Activated CD4-positive, alpha-beta T cell treated with anti-CD3 and anti-CD28 coated beads, Interleukin-2, amount 50 U/mL, for 48 hours (primary cell): ENCODE measurements around the gene MTMR3.
A peak's percentile ranks its signal among the peaks of the same experiment; 100 is the strongest.
"Not testable (repeated sequence)": the region's sequence is repeated elsewhere in the genome, so short reads cannot be mapped to it uniquely, and the experiment has no call there.

Source experiments
- DNase-seq, 2 experiments: peaks; one replicate each; pipeline ENCODE4 v3.0.0-alpha.2; 2020

Gene MTMR3

DNA sequence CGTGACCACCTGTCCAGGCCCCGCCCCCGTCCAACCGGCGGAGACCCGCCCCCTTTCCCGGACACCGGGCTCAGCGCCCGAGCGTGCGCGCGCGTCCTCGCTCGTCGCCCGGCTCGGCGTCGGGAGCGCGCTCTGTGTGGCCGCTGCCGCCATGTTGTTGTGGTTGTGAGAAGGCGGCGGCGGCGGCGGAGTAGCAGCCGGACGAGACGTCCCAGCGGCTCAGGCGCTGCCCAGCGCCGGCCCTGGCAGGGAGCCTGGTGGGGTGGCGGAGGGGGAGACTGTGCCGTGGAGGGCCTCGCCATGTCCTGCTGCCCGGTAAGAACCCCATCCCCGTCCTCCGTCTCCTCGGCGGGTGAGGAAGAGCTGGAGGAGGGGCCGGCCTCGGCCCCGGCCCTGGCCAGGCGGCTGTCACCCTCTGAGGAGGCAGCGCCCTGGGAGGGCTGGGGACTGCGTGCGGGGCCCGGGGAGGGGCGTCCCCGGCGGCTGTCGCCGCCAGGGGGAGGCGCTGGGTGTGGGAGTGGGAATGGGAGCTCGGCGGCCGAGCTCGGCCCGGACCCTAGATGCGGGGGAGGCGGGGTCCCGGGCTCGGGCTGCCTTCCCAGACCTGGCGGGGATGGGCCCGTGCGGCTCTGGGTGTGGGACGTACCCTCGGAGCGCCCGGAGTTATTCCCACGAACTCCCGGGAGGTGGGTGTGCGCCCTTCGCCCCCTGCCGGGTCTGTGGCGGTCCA is at the start of gene MTMR3:
TSS of gene MTMR3 (plus strand) at position 130 of the 730 bp plus-strand sequence. CDS start 87,886 bp downstream, outside the sequence.
- DNase-seq, result peak; percentile 95 to 96

DNA sequence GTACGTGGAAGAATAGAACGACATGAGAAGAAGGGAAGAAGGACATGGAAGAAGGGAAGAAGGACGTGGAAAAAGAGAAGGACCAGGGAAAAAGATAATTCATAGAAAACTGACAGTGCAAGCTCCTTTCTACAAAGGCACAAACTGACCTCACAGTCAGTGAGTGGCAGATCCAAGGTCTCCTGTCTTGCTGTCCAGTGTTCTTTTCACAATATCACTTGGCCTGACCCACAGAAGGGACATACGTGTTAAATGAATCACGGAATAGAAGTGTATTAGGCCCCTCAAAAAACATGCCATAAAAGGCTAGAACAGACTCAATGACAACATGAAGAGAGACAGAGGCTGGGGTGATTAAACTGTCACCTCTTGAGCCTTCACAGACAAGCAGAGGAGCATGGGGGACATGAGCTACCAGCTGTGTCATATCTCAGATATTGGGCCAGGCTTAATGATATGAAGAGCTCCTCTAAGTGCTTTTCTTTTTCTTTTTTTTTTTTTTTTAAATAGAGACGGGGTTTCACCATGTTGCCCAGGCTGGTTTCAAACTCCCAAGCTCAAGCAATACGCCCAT is 49.5 kb upstream of the MTMR3 start:
- no peak for DNase-seq

DNA sequence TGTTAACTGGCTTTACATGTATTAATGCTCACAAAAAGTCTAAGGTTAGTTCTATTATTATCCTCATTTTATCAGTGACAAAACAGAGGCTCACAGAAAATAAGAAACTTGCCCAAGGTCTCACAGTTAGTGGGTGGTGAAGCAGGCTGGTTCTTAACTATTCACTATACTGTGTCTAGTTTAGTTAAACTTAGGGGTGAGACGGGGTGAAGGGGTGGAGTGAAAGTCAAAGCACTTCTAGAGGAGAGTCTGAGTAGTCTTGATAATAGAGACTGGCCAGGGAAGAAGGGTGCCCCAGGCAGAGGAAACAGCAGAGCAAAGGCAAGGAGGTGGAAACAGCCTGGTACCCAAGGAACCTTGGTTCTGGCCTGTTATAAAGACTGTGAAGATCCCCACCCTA is 48.9 kb upstream of the MTMR3 start:
- DNase-seq, result no peak

DNA sequence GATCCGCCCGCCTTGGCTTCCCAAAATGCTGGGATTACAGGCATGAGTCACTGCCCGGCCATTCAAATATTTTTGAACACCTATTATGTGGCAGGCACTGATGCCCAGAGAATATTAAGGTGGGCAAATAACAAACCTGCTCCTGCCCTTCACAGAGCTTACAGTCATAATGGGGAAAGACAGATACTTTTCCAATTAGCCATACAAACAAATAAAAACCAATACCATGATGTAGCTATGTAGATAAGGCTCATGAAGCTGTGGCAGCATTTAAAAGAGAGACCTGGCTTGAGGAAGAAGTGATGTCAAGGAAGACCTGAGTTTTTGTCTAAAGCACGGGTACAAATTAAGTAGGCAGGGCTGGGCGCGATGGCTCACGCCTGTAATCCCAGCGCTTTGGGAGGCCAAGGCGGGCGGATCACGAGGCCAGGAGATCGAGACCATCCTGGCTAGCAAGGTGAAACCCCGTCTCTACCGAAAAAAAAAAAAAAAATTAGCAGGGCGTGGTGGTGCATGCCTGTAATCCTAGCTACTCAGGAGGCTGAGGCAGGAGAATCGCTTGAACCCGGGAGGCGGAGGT is 46.1 kb upstream of the MTMR3 start:
- DNase-seq, result not testable (repeated sequence)

DNA sequence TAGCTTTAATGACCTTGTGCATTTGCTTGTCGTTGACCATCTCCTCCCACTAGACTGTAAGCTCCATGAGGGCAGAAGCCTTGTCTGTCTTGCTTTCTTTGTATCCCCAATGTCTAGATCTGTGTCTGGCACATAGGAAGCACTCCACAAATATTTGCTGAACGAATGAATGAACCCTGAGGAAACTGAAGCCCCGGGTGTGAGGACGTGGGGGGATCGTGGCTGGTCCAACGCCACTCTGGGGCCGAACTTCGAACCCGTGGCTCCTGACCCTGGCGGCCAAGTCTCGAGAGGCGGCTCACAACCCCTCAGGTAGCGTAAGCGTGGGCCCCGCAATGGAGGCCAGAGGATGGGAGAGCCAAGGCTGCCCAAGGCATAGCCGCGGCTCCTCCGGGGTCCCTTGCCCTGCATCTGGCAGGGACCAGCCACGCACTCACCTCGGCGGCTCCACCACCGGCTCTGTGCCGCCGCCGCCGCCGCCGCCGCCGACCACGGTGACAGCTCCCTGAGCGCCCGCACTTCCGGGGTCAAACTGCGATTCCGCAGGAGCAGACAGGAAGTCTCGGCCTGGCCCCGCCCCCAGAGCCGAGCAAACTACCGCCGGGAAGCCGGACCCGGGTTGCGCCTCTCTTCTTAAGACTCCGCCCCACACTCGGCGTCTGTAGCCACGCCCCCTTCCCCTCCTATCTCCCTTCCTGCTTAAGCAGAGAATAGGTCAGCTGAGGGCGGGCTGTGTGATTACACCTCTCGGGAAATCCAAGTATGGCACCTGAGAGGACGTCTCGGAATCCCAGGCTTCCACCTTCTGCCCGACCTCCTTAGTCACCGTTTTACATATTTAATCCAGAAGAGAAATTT is 45.0 kb upstream of the MTMR3 start, which contains the start of gene ASCC2:
TSS of gene ASCC2 (minus strand) at position 534 of the 858 bp plus-strand sequence. CDS start 5,949 bp downstream, outside the sequence.
- peak; percentile 100 for DNase-seq

DNA sequence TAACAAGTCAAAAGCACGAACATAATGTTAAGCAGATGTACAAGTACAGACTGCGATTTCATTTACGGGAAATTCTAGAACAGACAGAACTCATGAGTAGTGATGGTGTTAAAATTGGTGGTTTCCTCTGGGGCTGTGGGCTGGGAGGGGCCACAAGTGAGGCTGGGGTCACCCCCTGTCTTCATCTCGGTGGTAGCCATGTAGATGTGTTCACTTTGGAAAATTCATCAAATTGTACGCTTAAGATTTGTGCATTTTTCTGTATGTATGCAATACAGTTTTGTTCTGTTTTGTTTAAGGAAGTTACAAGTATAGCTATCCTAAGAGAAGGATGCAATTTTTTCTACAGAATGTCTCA is 44.4 kb upstream of the MTMR3 start:
- no peak for DNase-seq

DNA sequence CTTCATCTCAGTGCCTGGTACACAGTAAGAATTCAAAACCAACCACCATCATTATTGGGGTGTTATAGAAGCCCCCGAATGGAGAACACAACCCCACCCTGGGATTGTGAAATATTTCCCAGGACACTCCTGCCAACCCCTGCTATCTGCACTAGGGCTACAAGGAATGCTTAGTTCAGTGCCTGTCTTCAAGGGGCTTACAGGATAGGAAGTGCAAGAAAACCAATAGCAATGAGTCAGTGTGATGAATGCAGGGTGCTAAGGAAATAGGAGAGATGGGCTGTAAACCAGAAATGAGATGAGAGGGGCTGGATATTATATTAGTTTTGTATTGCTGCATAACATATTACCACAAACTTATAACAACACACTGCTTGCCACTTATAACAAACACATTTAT is 43.9 kb upstream of the MTMR3 start:
- DNase-seq, result no peak

DNA sequence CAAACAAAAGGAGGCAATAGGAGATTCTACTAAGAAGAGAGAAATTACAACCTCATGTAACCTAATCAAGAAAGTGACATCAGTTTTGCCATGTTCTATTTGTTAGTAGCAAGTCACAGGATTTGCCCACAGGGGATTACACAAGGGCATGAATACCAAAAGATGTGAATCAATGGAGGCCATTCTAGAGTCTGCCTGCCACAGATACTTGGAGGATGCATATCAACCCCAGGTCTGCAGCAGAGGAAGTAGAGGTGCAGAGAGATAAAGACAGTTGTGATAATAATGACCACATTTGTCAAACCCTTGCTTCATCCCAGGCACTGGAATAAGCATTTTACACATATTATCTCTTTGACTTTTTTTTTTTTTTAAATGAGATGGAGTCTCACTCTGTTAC is 42.5 kb upstream of the MTMR3 start:
- no peak for DNase-seq

DNA sequence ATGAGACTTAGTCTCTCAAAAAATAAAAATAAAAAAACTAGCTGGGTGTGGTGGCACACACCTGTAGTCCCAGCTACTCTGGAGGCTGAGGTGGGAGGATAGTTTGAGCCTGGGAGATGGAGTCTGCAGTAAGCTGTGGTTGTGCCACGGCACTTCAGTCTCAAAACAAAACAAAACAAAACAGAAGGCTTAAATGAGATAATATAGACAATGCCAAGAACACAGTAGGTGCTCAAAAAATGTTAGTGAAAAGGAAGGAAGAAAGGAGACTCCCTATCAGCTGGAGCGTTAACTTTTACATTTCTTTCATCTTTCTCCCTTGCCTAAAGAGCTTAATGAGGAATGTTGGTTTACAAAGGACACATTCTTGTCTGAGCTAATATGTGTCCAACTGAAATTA is 40.8 kb upstream of the MTMR3 start:
- no peak for DNase-seq

DNA sequence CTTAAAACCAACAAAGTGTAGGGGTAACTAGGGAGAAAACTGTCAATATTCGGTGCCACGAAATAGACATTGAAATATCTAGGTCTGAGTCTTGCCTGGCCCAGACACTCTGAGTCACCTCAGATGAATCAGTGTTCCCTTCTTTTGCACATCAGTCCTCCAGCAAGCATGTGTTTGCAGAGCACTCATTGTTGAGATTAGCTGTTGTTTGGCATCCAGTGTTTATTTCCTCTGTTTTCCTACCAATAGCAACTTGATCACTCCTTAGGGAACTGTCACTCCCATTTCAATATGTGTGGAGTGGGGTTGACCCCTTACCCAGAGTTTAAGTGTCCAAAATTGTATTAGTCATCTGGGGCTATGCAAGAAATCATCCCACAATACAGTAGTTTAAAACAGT is 40.2 kb upstream of the MTMR3 start:
- DNase-seq, result no peak

DNA sequence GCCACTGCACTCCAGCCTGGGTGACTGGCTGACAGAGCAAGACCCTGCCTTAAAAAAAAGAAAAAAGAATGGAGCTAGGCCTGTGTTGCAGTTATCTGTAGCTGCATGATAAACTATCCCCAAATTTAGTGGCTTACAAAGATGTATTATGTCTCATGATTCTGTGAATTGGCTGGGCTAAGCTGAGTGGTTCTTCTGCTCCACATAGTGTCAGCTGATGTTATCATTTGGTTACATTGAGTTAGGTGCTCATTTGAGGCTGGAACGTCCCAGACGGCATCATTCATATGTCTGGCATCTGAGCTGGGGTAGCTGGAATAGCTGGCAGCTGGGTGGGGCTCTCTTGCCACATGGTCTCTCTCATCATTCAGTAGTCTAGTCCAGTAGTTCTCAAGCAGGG is 36.7 kb upstream of the MTMR3 start:
- no peak for DNase-seq

DNA sequence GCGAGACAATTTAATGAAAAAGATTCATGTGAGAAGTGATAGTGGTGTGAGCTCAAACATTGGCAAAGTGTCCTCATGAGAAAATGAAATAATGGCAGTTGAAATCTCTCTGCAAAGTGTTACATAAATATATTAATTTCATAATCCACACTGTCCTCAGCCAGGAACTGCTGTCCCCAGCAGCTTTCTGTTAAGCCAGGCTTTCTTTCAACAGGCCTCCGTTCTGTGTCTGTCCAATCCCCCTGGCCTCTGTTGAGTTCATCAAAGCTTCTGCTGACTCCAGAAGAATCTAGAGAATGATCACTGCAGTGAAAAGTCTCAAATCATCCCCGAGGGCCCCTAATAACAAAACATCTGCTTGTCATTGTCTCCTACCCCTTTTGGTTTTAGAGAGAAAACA is 34.9 kb upstream of the MTMR3 start:
- DNase-seq, result no peak

DNA sequence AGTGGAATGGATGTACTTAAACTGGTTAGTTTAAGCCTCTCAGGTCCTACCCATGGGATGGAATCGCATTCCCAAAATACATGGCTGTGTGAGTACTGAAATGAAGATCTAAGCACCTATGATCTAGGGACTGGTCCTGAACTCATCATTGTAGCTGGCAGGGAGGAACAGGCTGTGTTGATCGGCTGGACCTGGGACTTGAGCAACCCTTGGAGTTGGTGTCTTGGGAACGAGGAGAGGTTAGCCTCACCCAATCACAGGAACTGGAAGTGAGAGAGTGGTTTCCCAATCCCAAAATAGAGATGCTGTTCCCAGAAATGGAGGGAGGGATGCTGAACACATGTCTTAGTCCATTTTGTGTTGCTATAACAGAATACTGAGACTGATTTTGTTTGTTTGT is 28.5 kb upstream of the MTMR3 start:
- no peak for DNase-seq

DNA sequence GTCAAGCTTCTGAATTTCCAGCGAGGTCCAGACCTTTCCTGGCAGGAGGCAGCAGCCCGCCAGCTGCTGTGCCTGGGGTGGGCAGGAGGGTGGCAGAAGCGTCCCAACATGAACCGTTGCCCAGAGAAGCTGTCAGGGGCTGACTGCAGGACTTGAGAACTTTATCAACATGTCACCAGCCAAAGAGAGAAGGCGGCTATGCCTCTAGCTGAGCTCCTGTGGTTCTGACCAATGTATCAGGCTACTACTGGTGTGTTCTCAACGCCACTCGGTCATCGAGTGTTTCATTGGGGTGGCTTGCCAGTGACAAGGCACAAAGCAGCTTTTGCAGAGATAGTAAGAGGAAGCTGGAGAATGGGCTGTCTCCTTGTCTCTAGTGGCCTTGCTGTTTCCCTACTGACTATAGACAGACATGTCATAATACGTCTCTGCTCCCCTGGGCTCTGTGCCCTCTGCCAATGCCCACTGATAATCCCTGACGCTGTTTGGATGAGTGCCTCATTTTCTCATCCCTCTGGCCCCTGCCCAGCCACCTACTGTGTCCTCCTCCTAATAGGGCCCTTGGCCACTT is 27.3 kb upstream of the MTMR3 start:
- DNase-seq, result no peak

DNA sequence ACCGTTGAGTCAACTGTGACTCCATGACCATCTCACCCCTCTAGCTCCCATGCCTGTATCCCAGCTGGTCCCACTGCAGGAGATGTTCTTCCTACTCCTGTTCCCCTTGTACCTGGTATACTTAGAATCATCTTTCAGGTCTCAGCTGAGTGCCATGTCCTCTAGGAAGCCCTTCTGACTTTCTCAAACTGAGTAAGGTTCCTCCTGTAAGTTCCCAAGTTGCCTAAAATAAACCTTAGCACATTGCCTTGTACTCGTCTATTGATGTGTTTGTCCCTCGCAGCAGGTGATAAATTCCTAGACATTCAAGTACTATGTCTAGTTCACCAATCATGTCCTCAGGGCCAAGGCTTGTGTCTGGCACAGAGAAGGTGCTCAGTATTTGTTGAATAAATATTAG is 26.5 kb upstream of the MTMR3 start:
- DNase-seq, result no peak

DNA sequence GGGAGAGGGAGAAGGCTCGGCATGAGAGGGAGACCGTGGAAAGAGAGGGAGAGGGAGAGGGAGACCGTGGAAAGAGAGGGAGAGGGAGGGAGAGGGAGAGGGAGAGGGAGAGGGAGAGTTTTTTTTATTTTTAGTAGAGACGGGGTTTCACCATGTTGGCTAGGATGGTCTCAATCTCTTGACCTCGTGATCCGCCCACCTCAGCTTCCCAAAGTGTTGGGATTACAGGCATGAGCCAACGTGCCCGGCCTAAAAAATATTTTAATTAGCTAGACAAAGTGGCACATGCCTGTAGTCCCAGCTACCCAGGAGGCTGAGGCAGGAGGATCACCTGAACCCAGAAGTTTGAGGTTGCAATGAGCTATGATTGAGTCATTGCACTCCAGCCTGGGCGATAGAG is 23.9 kb upstream of the MTMR3 start:
- DNase-seq, result not testable (repeated sequence)

DNA sequence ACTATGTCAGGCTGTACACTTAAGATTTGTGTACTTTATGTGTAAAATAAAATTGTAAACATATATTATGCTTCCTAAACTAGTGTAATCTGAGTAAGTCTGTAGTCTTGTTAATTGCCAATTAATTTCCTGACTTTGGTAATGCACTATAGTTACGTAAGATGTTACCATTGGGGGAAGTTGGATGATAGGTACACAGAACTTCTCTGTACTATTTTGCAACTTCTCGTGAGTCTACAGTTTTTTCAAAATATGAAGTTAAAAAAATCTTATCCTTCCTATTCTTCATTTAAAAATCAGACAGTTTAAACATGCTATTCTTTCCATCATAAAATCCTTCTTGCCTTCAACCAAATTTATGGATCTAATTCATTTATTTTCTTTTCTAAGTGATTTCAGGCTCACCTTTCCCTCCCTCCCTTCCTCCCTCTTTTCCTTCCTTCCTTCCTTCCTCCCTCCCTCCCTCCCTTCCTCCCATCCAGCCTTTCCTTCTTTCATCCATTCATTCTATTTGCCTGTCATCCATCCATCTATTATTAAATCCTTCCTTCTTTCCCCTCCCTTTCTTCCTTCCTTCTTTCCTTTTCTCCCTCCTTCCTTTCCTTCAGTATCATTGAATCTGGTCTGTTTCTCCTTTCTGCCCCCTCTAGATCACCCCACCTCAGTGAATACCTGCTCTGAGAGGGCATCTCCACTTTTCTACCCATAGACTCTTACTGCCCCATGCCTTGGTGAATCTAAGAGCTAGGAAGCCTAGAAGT is 22.8 kb upstream of the MTMR3 start:
- no peak for DNase-seq

DNA sequence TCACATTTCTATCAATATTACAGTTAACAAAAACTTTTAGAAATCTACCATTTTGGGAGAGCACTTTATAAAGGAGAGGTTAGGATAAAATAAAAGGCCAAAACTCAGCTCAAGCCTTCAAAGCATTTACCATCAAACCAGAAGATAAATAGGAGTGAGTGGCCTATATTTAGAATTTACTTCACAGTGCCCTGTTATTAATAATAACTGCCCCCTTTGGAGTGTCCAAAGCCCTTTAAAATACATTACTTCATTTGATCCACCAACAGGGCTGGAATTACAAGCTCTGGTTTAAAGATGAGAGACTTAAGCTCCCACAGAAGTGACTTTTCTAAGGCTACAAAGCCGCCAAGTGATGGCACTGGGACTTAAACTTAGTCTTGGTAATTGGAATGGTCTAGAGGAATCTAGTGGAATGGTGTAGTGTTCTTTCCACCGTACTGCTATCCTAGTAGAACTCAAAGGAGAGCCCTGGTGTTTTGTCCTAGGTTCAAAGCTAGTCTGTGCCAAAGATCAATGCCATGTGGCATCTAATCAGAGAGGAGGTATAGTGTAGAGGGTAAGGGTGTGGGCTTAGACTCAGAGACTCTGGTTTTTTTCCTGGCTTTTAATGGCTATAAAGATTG is 21.2 kb upstream of the MTMR3 start:
- DNase-seq, result no peak

DNA sequence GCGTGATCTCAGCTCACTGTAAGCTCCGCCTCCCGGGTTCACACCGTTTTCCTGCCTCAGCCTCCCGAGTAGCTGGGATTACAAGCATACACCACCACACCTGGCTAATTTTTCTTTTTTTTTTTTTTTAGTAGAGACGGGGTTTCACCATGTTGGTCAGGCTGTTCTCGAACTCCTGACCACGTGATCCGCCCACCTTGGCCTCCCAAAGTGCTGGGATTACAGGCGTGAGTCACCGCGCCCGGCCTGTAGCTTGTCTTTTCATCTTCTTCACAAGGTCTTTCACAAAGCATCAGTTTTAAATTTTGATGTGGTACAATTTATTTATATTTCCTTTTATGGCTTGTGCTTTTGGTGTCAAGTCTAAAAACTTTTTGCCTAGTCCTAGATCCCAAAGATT is 17.4 kb upstream of the MTMR3 start:
- peak in 1 of 2 experiments; percentile 14 for DNase-seq

DNA sequence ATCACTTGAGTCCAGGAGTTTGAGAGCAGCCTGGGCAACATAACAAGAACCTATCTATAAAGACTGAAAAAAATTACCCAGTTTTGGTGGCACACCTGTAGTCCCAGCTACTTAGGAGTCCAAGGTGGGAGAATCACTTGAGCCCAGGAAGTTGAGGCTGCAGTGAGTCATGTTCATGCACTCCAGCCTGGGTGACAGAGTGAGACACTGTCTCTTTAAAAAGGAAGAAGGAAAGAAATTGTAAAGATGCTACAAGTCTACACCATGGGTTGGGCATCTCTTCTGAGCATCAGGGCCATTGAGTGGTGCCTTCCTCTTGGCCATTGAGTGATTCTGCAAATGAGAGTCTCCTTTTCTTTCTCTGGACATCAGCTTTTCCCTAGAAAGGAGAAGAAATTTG is 15.7 kb upstream of the MTMR3 start:
- no peak for DNase-seq

DNA sequence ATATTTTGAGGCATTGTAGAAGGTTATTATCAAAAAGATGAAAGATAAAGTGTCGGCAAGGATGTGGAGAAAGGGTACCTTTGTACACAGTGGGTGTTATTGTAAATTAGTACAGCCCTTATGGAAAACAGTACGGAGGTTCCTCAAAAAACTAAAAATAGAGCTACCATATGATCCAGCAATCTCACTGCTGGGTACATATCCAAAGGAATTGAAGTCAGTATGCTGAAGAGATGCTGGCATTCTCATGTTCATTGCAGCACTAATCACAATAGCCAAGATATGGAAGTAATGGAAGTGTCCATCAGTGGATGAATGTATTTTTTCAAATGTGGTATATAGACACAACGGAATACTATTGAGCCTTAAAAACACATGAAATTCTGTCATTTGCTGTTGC is 15.1 kb upstream of the MTMR3 start:
- DNase-seq, result no peak

DNA sequence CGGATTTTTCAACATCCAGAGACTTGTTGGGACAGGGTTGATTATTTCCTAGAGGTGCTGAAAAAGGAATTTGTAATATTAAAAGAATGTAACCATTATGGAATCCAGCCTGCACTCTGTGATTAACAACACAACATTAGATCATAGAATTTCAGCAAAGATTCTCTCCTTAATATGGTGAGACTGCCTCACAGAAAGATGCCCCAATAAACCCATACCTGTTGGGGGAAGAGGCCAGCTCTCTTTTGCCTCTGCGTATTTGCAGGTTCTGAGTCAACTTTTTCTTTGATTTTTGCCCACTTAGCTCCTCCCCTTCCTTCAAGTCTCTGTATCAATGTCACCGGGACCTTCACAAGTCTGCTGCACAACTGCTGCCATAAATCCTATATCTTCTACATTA is 12.4 kb upstream of the MTMR3 start:
- no peak for DNase-seq
